B cell (primary cell): ENCODE measurements around the gene GMPPA. TPM values are rescaled to one million over a fixed set of nuclear protein-coding genes. Genes with fewer than 3 reads are reported as not detected.

Source experiments
- ATAC-seq: fragments of 200-7000 bp; cut with Tn5 transposase; one replicate; pipeline ENCODE4 v1.10.0; 2021; ENCODE audit warnings: low read depth, mild to moderate bottlenecking, moderate number of reproducible peaks, moderate library complexity
- CTCF ChIA-PET: fragments of 350-600 bp; sonication (Branson Sonifier 250); formaldehyde crosslinking; loops from one replicate; lab custom pipeline; 2021; ENCODE audit warnings: antibody characterized with exemption, inconsistent platforms; lab: Charles Lee
- POLR2A ChIA-PET: fragments of 350-600 bp; sonication (Branson Sonifier 250); formaldehyde crosslinking; loops from one replicate; lab custom pipeline; 2021; ENCODE audit warnings: antibody characterized with exemption; lab: Charles Lee
- DNase-seq: peaks from one replicate; pipeline ENCODE4 v3.0.0; 2013
- H2AFZ ChIP-seq: 2 replicates; pipeline ENCODE4 v1.6.1; 2012; ENCODE audit warnings: mild to moderate bottlenecking, low read depth, low read length; ENCODE audit not compliant: insufficient read depth, poor library complexity, severe bottlenecking
- H3K27ac ChIP-seq, 2 donors: 1 replicate in 1 of 2; 2 replicates in 1 of 2; pipeline ENCODE4 v1.5.1; 2012 to 2013; ENCODE audit warnings: low read length in 2 of 2, mild to moderate bottlenecking in 2 of 2, moderate library complexity in 1 of 2
- H3K27me3 ChIP-seq, 4 experiments: fragments of 200-600 bp in 1 of 4; sonication (generic) in 1 of 4; replicated peaks in 1 of 4; 1 replicate in 2 of 4; 2 replicates in 2 of 4; pipeline versions ENCODE4 v1.6.1 to v1.7.0; 2013 to 2016; ENCODE audit warnings: low read length in 3 of 4, mild to moderate bottlenecking in 2 of 4, mixed read lengths in 1 of 4, moderate library complexity in 1 of 4; ENCODE audit not compliant: insufficient read depth in 4 of 4, control insufficient read depth in 3 of 4; ENCODE audit errors: control extremely low read depth in 1 of 4
- H3K36me3 ChIP-seq, 2 experiments: replicated peaks in 1 of 2; 1 replicate in 1 of 2; 2 replicates in 1 of 2; pipeline versions ENCODE4 v1.6.1 to v1.7.1; 2013; ENCODE audit warnings: low read length in 1 of 2; ENCODE audit not compliant: insufficient read depth in 2 of 2, control insufficient read depth in 1 of 2; ENCODE audit errors: control extremely low read depth in 1 of 2, extremely low read depth in 1 of 2
- H3K4me1 ChIP-seq, 2 donors: fragments of 200-600 bp in 1 of 2; sonication (generic) in 1 of 2; 1 replicate in 1 of 2; 2 replicates in 1 of 2; pipeline versions ENCODE4 v1.5.1 to v1.6.1; 2013 to 2017; ENCODE audit warnings: low read length in 2 of 2; ENCODE audit not compliant: control insufficient read depth in 2 of 2, insufficient read depth in 2 of 2
- H3K4me2 ChIP-seq: replicated peaks from 2 replicates; pipeline ENCODE3; 2012; ENCODE audit warnings: mild to moderate bottlenecking, low read depth, low read length; ENCODE audit not compliant: poor library complexity, severe bottlenecking
- H3K4me3 ChIP-seq, 5 experiments: fragments of 200-600 bp in 1 of 5; sonication (generic) in 1 of 5; 1 replicate in 3 of 5; 2 replicates in 2 of 5; pipeline versions ENCODE4 v1.5.1 to v1.7.0; 2011 to 2016; ENCODE audit warnings: low read length in 4 of 5, mild to moderate bottlenecking in 4 of 5, low read depth in 2 of 5, control low read depth in 1 of 5, moderate library complexity in 1 of 5; ENCODE audit not compliant: insufficient read depth in 1 of 5; ENCODE audit errors: control extremely low read depth in 1 of 5, extremely low read depth in 1 of 5
- H3K79me2 ChIP-seq: fragments of 200-600 bp; sonication (generic); one replicate; pipeline ENCODE4 v1.6.0; 2016; ENCODE audit warnings: low read length; ENCODE audit not compliant: control insufficient read depth, insufficient read depth
- H3K9ac ChIP-seq: fragments of 200-600 bp; sonication (generic); 2 replicates; pipeline ENCODE4 v1.6.1; 2017; ENCODE audit warnings: mild to moderate bottlenecking, low read length, moderate library complexity
- H3K9me3 ChIP-seq, 3 donors: one replicate each; pipeline versions ENCODE4 v1.6.1 to v1.7.1; 2013; ENCODE audit warnings: low read length in 2 of 3; ENCODE audit not compliant: control insufficient read depth in 2 of 3, insufficient read depth in 1 of 3; ENCODE audit errors: control extremely low read depth in 1 of 3
- H4K20me1 ChIP-seq: 2 replicates; pipeline ENCODE4 v1.6.0; 2012; ENCODE audit warnings: mild to moderate bottlenecking, low read length; ENCODE audit not compliant: insufficient read depth, control insufficient read depth, poor library complexity, severe bottlenecking
- H3K27ac Mint-ChIP-seq: one replicate; pipeline ENCODE4 v1.8.0; 2021; ENCODE audit warnings: mixed read lengths
- H3K27me3 Mint-ChIP-seq: one replicate; pipeline ENCODE4 v1.8.0; 2021; ENCODE audit warnings: mixed read lengths
- H3K4me1 Mint-ChIP-seq: one replicate; pipeline ENCODE4 v1.8.0; 2021; ENCODE audit warnings: mixed read lengths
- H3K4me3 Mint-ChIP-seq: one replicate; pipeline ENCODE4 v1.8.0; 2021; ENCODE audit warnings: mixed read lengths
- H3K9me3 Mint-ChIP-seq: one replicate; pipeline ENCODE4 v1.8.0; 2022; ENCODE audit warnings: mixed read lengths; ENCODE audit not compliant: insufficient read depth
- EZH2 ChIP-seq: IDR thresholded peaks from 2 replicates; pipeline ENCODE4 v1.6.1; 2012; ENCODE audit warnings: borderline replicate concordance, low read depth, mild to moderate bottlenecking, moderate library complexity, low read length; ENCODE audit not compliant: insufficient read depth, poor library complexity, severe bottlenecking
- WGBS: methylation state at CpG from one replicate; pipeline ENCODE4 v1.1.5; 2013; ENCODE audit warnings: missing lambda C conversion rate; ENCODE audit not compliant: insufficient coverage; 5-methylcytosine and 5-hydroxymethylcytosine counted together
- intact Hi-C: fragments of 100-400 bp; cut with micrococcal nuclease; formaldehyde crosslinking; loops from one replicate; pipeline ENCODE4 v1.10.0; 2022
- polyA plus RNA-seq: library from polyadenylated mRNA; depleted of rRNA; stranded (reverse); fragments of >200 nt; gene quantifications from 2 replicates; pipeline ENCODE4 v1.2.3, GENCODE V29; 2012
- total RNA-seq, 2 donors: library from RNA; stranded (reverse); fragments of 120-200 nt in 1 of 2; gene quantifications; 1 replicate in 1 of 2; 2 replicates in 1 of 2; pipeline versions ENCODE4 v1.2.3 to v1.2.4, GENCODE V29; 2013 to 2022
- TF ChIP-seq, protein P1 (sequence below): fragments of 200-600 bp; IDR thresholded peaks from one replicate; pipeline ENCODE4 v1.8.0; 2022; ENCODE audit warnings: antibody characterized with exemption, mild to moderate bottlenecking

Gene GMPPA
- total and polyA plus RNA-seq, 2 donors (not counting 1 experiment from before 2014, with no cell fraction given): 27.8 to 67.9 TPM

DNA sequence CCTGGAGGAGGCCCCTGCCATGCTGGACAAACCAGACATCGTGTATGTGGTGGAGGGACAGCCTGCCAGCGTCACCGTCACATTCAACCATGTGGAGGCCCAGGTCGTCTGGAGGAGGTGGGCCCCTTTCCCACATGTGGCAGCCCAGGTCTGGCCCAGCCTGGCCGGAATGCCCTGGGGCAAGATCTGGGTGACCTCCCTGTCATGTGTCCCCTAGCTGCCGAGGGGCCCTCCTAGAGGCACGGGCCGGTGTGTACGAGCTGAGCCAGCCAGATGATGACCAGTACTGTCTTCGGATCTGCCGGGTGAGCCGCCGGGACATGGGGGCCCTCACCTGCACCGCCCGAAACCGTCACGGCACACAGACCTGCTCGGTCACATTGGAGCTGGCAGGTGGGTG, 25.2 kb upstream of the GMPPA start:
- Histone ChIP-seq H3K27ac (no peak overlapping the region), H3K27me3 (peaks cover 0 to 7% (median 3%) of the 10 kb centered on the region in 4 experiments), H3K4me2 (no peak overlapping the region), H3K9me3 (peaks cover 0 to 3% (median 0%) of the 10 kb centered on the region in 3 donors), H3K36me3 (no peaks in the 10 kb centered on the region), H4K20me1 (no peaks in the 10 kb centered on the region), H3K4me3 (no peak overlapping the region), H3K79me2 (no peaks in the 10 kb centered on the region), H2AFZ (no peak overlapping the region), H3K4me1 (no peaks in the 10 kb centered on the region), H3K9ac (no peak overlapping the region)
- WGBS: 95% methylated on average over 18 of the region's 18 CpGs
- no peak overlapping the region for H3K4me3 Mint-ChIP-seq
- peaks cover 42% of the 10 kb centered on the region for H3K27me3 Mint-ChIP-seq
- peaks cover 4% of the 10 kb centered on the region for H3K4me1 Mint-ChIP-seq
- no peaks in the 10 kb centered on the region for H3K9me3 Mint-ChIP-seq
- CTCF ChIA-PET: interaction anchor here (0.7 to 1.1 kb wide), 3 partner anchors 16 to 57 kb away, joined by 3 read pairs; no protein-coding TSS in a partner anchor
- POLR2A ChIA-PET: interaction anchor here (0.9 kb wide), 1 partner anchor 9 kb away, joined by 7 read pairs; no protein-coding TSS in a partner anchor
- intact Hi-C loops: no loop called here
- DNase-seq (no peak), ATAC-seq (no peak)
- TF ChIP-seq, protein P1, sequence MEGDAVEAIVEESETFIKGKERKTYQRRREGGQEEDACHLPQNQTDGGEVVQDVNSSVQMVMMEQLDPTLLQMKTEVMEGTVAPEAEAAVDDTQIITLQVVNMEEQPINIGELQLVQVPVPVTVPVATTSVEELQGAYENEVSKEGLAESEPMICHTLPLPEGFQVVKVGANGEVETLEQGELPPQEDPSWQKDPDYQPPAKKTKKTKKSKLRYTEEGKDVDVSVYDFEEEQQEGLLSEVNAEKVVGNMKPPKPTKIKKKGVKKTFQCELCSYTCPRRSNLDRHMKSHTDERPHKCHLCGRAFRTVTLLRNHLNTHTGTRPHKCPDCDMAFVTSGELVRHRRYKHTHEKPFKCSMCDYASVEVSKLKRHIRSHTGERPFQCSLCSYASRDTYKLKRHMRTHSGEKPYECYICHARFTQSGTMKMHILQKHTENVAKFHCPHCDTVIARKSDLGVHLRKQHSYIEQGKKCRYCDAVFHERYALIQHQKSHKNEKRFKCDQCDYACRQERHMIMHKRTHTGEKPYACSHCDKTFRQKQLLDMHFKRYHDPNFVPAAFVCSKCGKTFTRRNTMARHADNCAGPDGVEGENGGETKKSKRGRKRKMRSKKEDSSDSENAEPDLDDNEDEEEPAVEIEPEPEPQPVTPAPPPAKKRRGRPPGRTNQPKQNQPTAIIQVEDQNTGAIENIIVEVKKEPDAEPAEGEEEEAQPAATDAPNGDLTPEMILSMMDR: no peak
- no peak for TF ChIP-seq EZH2
- H3K27ac Mint-ChIP-seq: no peak overlapping the region

DNA sequence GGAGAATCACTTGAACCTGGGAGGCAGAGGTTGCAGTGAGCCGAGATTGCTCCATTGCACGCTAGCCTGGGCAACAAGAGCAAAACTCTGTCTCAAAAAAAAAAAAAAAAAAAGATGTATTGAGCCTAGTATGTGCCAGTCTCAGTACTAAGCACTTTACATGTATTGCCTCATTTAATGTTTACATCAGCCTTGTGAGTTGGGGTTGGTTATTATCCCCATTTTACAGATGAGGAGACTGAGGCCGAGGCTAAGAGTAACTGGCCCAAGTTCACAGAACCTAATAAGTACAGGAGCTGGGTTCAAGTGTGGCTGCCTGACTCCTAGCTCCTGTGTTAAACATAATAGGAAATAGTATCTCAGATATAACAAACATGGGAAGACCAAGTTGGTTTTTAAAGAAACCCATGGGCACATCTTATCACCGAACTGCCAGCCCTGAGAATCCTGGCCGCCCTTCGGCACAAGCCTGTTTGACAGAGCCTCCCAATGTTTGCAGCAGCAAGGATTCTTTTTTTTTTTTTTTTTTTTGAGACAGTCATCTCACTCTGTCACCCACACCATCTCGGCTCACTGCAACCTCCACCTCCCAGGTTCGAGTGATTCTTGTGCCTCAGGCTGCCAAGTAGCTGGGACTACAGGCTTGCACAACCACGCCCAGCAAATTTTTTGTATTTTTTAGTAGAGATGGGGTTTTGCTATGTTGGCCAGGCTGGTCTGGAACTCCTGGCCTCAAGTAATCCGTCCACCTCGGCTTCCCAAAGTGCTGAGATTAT, 24.2 kb upstream of the GMPPA start:
- TF ChIP-seq, protein P1: no peak
- no peak for TF ChIP-seq EZH2
- intact Hi-C loops: no loop called here
- ATAC-seq: no peak
- Histone ChIP-seq H3K9me3 (peaks cover 0 to 3% (median 0%) of the 10 kb centered on the region in 3 donors), H3K27ac (no peak overlapping the region), H3K4me3 (no peak overlapping the region), H3K9ac (no peak overlapping the region), H3K36me3 (no peaks in the 10 kb centered on the region), H3K4me2 (no peak overlapping the region), H2AFZ (no peak overlapping the region), H3K79me2 (no peaks in the 10 kb centered on the region), H4K20me1 (no peaks in the 10 kb centered on the region), H3K4me1 (no peaks in the 10 kb centered on the region), H3K27me3 (peaks cover 0 to 10% (median 3%) of the 10 kb centered on the region in 4 experiments)
- WGBS: 60% methylated on average over 1 of the region's 11 CpGs
- Mint-ChIP-seq H3K27ac (no peak overlapping the region), H3K4me3 (no peak overlapping the region), H3K4me1 (peaks cover 4% of the 10 kb centered on the region), H3K9me3 (no peaks in the 10 kb centered on the region), H3K27me3 (peaks cover 51% of the 10 kb centered on the region)
- DNase-seq: no peak
- POLR2A ChIA-PET: interaction anchor here (0.7 to 0.9 kb wide), 2 partner anchors 10 to 122 kb away, joined by 4 to 7 read pairs; no protein-coding TSS in a partner anchor
- CTCF ChIA-PET: interaction anchor here (0.7 to 1.8 kb wide), 4 partner anchors 17 to 56 kb away, joined by 3 to 6 read pairs (median 3); no protein-coding TSS in a partner anchor
